Esophagus muscularis mucosa (tissue), 4 donors: ENCODE results near the gene PPFIBP1. TPM values are rescaled to one million over a fixed set of nuclear protein-coding genes. Genes with fewer than 3 reads are reported as not detected.
"Not testable (repeated sequence)": the region's sequence is repeated elsewhere in the genome, so short reads cannot be mapped to it uniquely, and the experiment has no call there.

Source experiments
- DNase-seq: peaks from one replicate; pipeline ENCODE4 v3.0.0-alpha.2; 2017; ENCODE audit errors: extremely low spot score
- H3K27ac ChIP-seq, 4 donors: fragments of 200-600 bp; sonication (generic); replicated peaks in 1 of 4; 1 replicate in 3 of 4; 2 replicates in 1 of 4; pipeline ENCODE4 v1.5.1; 2016 to 2019; ENCODE audit warnings: mild to moderate bottlenecking in 1 of 4
- H3K27me3 ChIP-seq, 4 donors: fragments of 200-600 bp; sonication (generic); one replicate each; pipeline versions ENCODE4 v1.5.1 to v1.6.0; 2016 to 2019
- H3K36me3 ChIP-seq, 4 donors: fragments of 200-600 bp; sonication (generic); one replicate each; pipeline ENCODE4 v1.5.1; 2016 to 2019
- H3K4me1 ChIP-seq, 4 donors: fragments of 200-600 bp; sonication (generic); one replicate each; pipeline ENCODE4 v1.5.1; 2016 to 2019
- H3K4me3 ChIP-seq, 4 donors: fragments of 200-600 bp; sonication (generic); 1 replicate in 2 of 4; 2 replicates in 2 of 4; pipeline ENCODE4 v1.5.1; 2016 to 2019; ENCODE audit warnings: mild to moderate bottlenecking in 4 of 4, moderate library complexity in 1 of 4
- H3K9me3 ChIP-seq, 4 donors: fragments of 200-600 bp; sonication (generic); 1 replicate in 3 of 4; 2 replicates in 1 of 4; pipeline ENCODE4 v1.5.1; 2016 to 2019
- EP300 ChIP-seq: sonication (generic); formaldehyde crosslinking; IDR thresholded peaks from one replicate; pipeline ENCODE4 v1.6.1; 2017; ENCODE audit warnings: antibody characterized with exemption
- POLR2A ChIP-seq: fragments of 450-650 bp; IDR thresholded peaks from one replicate; pipeline ENCODE4 v1.6.1; 2017; ENCODE audit warnings: antibody characterized with exemption, moderate library complexity, mild to moderate bottlenecking, low read depth
- POLR2AphosphoS5 ChIP-seq, 2 donors: sonication (generic); formaldehyde crosslinking; IDR thresholded peaks; one replicate each; pipeline ENCODE4 v1.6.1; 2017; ENCODE audit warnings: antibody characterized with exemption in 2 of 2
- WGBS: methylation state at CpG from one replicate; pipeline ENCODE4 v1.1.5; 2018; 5-methylcytosine and 5-hydroxymethylcytosine counted together
- intact Hi-C: fragments of 100-400 bp; cut with DNase I; formaldehyde crosslinking; loops from one replicate; pipeline ENCODE4 v1.15.1; 2023
- total RNA-seq, 4 donors: library from RNA; depleted of rRNA; stranded (reverse); fragments of >200 nt; gene quantifications; one replicate each; pipeline versions ENCODE4 v1.1.0 to v1.2.1, GENCODE V29; 2016
- TF ChIP-seq, protein P1 (sequence below), 3 experiments: fragments of 200-600 bp in 2 of 3; fragments of 450-650 bp in 1 of 3; sonication (generic) in 2 of 3; IDR thresholded peaks; one replicate each; pipeline ENCODE4 v1.5.1; 2017 to 2019; ENCODE audit warnings: antibody characterized with exemption in 3 of 3, mild to moderate bottlenecking in 2 of 3, moderate library complexity in 1 of 3

PPFIBP1 gene
- total RNA-seq, 4 donors from 2014 or later = 53.2 to 79.0 (median 66.5) TPM

DNA sequence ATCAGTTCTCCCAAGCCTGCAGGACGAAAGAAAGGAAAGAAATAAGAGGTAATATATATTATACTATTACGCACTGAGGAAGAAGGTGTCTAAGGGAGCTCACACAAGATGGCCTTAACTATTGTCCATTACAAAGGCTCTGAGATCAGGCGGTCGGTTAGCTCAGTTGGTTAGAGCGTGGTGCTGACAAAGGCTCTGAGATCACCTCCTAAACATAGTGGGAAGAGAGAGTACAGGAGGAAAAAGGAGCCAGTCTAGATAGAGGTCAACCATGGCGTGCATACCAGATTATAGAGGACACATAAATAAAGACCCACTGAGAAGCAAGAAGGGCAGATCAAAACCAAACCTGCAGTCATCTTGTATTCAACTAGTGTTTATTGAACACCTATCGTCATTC is 118.9 kb downstream of the PPFIBP1 start:
- DNase-seq, H3K4me3 ChIP-seq, H3K27me3 ChIP-seq, intact Hi-C loops, H3K27ac ChIP-seq, H3K9me3 ChIP-seq: not testable (repeated sequence)
- Histone ChIP-seq H3K4me1 (peaks cover 7 to 28% (median 10%) of the 10 kb centered on the region in 4 donors), H3K36me3 (peaks cover 0 to 16% (median 7%) of the 10 kb centered on the region in 4 donors)
- 91% methylated on average over 5 of the region's 7 CpGs for WGBS

- Histone ChIP-seq H3K27ac (no peak overlapping the region), H3K27me3 (no peaks in the 10 kb centered on the region), H3K9me3 (no peaks in the 10 kb centered on the region), H3K4me1 (peaks cover 7 to 26% (median 10%) of the 10 kb centered on the region in 4 donors), H3K4me3 (no peak overlapping the region), H3K36me3 (peaks cover 0 to 26% (median 19%) of the 10 kb centered on the region in 4 donors)
- WGBS = 51% methylated on average over 4 of the region's 4 CpGs
- no peak for DNase-seq
- intact Hi-C loops = no loop called here
- TF ChIP-seq, protein P1, sequence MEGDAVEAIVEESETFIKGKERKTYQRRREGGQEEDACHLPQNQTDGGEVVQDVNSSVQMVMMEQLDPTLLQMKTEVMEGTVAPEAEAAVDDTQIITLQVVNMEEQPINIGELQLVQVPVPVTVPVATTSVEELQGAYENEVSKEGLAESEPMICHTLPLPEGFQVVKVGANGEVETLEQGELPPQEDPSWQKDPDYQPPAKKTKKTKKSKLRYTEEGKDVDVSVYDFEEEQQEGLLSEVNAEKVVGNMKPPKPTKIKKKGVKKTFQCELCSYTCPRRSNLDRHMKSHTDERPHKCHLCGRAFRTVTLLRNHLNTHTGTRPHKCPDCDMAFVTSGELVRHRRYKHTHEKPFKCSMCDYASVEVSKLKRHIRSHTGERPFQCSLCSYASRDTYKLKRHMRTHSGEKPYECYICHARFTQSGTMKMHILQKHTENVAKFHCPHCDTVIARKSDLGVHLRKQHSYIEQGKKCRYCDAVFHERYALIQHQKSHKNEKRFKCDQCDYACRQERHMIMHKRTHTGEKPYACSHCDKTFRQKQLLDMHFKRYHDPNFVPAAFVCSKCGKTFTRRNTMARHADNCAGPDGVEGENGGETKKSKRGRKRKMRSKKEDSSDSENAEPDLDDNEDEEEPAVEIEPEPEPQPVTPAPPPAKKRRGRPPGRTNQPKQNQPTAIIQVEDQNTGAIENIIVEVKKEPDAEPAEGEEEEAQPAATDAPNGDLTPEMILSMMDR (IDR thresholded peaks at IDR 0.05) = no peak
- no peak for TF ChIP-seq EP300
- TF ChIP-seq POLR2A = no peak
- no peak for TF ChIP-seq POLR2AphosphoS5 (IDR thresholded peaks at IDR 0.05)
Observed at GRCh38 chr12:27644158-27644845, 120.3 kb downstream of the PPFIBP1 start.

DNA sequence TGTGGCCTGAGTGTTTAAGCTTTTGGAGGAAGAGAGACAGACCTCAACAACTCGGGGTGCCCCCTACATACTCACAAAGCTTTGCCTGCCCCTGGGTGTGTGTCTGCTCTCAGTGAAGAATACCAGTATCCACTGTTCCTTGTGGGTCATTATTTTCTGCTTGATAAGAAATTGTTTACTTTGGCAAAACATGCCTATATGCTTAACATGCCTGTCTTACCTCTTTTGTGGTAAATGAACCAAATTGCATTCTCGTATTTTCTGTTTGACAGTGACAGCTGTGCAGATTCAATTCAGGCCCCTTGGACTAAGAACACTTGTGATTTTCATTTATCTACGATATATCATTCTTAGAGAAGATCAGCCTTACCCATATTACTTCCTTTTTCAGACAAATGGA is 121.7 kb downstream of the PPFIBP1 start:
- no peak overlapping the region for H3K4me3 ChIP-seq

DNA sequence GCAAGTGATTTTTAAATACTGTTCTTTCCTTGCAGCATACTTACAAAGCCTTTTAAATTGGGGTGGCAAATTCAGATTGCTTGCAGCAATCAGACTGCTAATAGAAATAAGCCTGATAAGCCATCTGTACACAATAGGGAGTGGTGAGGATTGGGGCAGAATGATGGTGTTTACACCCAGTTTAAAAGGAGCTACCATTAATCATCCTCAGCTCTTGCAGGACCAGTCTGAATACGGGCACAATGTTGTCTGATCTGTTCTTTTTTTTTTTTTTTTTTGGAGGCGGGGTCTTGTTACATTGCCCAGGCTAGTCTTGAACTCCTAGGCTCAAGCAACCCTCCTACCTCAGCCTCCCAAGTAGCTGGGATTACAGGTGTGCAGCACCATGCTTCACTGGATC is 122.1 kb downstream of the PPFIBP1 start:
- no peaks in the 10 kb centered on the region for H3K27me3 ChIP-seq
- H3K27ac ChIP-seq = no peak overlapping the region
- intact Hi-C loops = no loop called here
- H3K4me1 ChIP-seq = peaks cover 7 to 13% (median 10%) of the 10 kb centered on the region in 4 donors
- TF ChIP-seq, protein P1 (IDR thresholded peaks at IDR 0.05) = no peak
- TF ChIP-seq POLR2AphosphoS5 (IDR thresholded peaks at IDR 0.05) = no peak
- TF ChIP-seq POLR2A = no peak
- no peak for TF ChIP-seq EP300
- no peak for DNase-seq
- WGBS = 48% methylated on average over 2 of the region's 2 CpGs
- peaks cover 0 to 42% (median 27%) of the 10 kb centered on the region in 4 donors for H3K36me3 ChIP-seq
- no peak overlapping the region for H3K4me3 ChIP-seq
- no peaks in the 10 kb centered on the region for H3K9me3 ChIP-seq

More for the DNA sequence above, 121.7 kb downstream of the PPFIBP1 start:
- DNase-seq = no peak
- Histone ChIP-seq H3K9me3 (no peaks in the 10 kb centered on the region), H3K36me3 (peaks cover 0 to 40% (median 25%) of the 10 kb centered on the region in 4 donors), H3K27me3 (no peaks in the 10 kb centered on the region), H3K4me1 (peaks cover 7 to 16% (median 10%) of the 10 kb centered on the region in 4 donors), H3K27ac (no peak overlapping the region)
- 87% methylated on average over 3 of the region's 3 CpGs for WGBS
- intact Hi-C loops = no loop called here
- no peak for TF ChIP-seq POLR2A
- TF ChIP-seq, protein P1 (IDR thresholded peaks at IDR 0.05) = no peak
- no peak for TF ChIP-seq EP300
- TF ChIP-seq POLR2AphosphoS5 (IDR thresholded peaks at IDR 0.05) = no peak

DNA sequence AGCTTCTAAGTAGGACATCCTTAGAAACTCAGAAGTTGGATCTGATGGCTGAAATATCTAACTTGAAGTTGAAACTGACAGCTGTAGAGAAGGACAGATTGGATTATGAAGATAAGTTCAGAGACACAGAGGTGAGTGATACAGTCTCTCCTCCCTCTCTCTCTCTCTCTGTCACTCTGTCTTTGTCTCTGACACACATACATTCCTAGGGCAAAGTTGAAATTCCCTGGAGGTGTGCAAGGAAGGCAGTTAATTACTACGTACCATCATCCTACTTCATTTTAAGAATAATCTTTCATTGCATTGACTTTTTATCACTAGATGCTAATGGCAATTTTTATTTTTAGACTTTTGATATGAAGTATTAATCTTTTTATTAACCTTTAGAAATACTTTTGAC is 126.0 kb downstream of the PPFIBP1 start:
- Histone ChIP-seq H3K27ac (no peak overlapping the region), H3K4me3 (no peak overlapping the region), H3K9me3 (no peaks in the 10 kb centered on the region), H3K36me3 (peaks cover 0 to 50% (median 29%) of the 10 kb centered on the region in 4 donors), H3K27me3 (no peaks in the 10 kb centered on the region), H3K4me1 (peaks cover 0 to under 1% (median under 1%) of the 10 kb centered on the region in 4 donors)
- WGBS = 100% methylated on average over 1 of the region's 1 CpG
- intact Hi-C loops = loop anchor here (5.0 kb wide), 1 partner anchor 213 kb away; no protein-coding TSS in a partner anchor
- DNase-seq = no peak
- TF ChIP-seq, protein P1 (IDR thresholded peaks at IDR 0.05) = no peak
- TF ChIP-seq EP300 (no peak), POLR2A (no peak), POLR2AphosphoS5 (IDR thresholded peaks at IDR 0.05) (no peak)
